RWPE1 (cell line): Measurements from ENCODE around the gene DNASE2.

Experiments
- CTCF ChIA-PET: fragments of 350-600 bp; sonication (Branson Sonifier 250); formaldehyde crosslinking; extraction: SDS; loops from one replicate; lab custom pipeline; 2021; lab: Yijun Ruan, JAX
- POLR2A ChIA-PET: fragments of 400-600 bp; formaldehyde crosslinking; extraction: SDS; loops from one replicate; lab custom pipeline; 2020; ENCODE audit warnings: antibody characterized with exemption; ENCODE audit not compliant: low non-redundant PET; lab: Yijun Ruan, JAX
- DNase-seq: peaks from one replicate; pipeline ENCODE4 v3.0.0; 2012; ENCODE audit warnings: low spot score
- H3K27ac ChIP-seq: fragments of 450-650 bp; 2 replicates; pipeline ENCODE4 v1.5.1; 2017
- CTCF ChIP-seq: fragments of 450-650 bp; conservative IDR thresholded peaks from 2 replicates; pipeline ENCODE4 v1.5.1; 2017; ENCODE audit warnings: low read depth, mild to moderate bottlenecking

Gene DNASE2

GRCh38 chr19:12864721-12865715 lies 16.2 kb downstream of the DNASE2 start:
- H3K27ac ChIP-seq, result no peak overlapping the region
- ChIA-PET CTCF (no interaction called here), POLR2A (no interaction called here)
- no peak for DNase-seq
- TF ChIP-seq CTCF, result no peak

- CTCF ChIA-PET, result interaction anchor here (0.6 to 1.5 kb wide), 2 partner anchors 16 to 21 kb away, joined by 4 to 6 read pairs; no protein-coding TSS in a partner anchor
- DNase-seq, result no peak
- TF ChIP-seq CTCF, result no peak
- POLR2A ChIA-PET, result no interaction called here
- H3K27ac ChIP-seq, result no peak overlapping the region
These were observed 17.1 kb downstream of the DNASE2 start for GRCh38 chr19:12864143-12864542.

GRCh38 chr19:12859546-12859945 lies 21.7 kb downstream of the DNASE2 start:
- CTCF ChIA-PET, result interaction anchor here (0.8 kb wide), 1 partner anchor 12 kb away, joined by 3 read pairs; no protein-coding TSS in a partner anchor
- H3K27ac ChIP-seq, result no peak overlapping the region
- DNase-seq, result no peak
- POLR2A ChIA-PET, result no interaction called here
- TF ChIP-seq CTCF, result no peak

GRCh38 chr19:12858041-12858928 lies 23.0 kb downstream of the DNASE2 start:
- H3K27ac ChIP-seq, result no peak overlapping the region
- TF ChIP-seq CTCF, result no peak
- POLR2A ChIA-PET, result interaction anchor here (0.6 kb wide), 1 partner anchor 10 kb away, joined by 3 read pairs; no protein-coding TSS in a partner anchor
- CTCF ChIA-PET, result interaction anchor here (0.8 kb wide), 1 partner anchor 11 kb away, joined by 3 read pairs; no protein-coding TSS in a partner anchor
- no peak for DNase-seq

GRCh38 chr19:12856653-12857052 lies 24.6 kb downstream of the DNASE2 start:
- no peak overlapping the region for H3K27ac ChIP-seq
- TF ChIP-seq CTCF, result no peak
- CTCF ChIA-PET, result no interaction called here
- POLR2A ChIA-PET, result no interaction called here
- no peak for DNase-seq
